GM21381 (cell line): ENCODE results near the gene TTBK2.

ENCODE experiments used
- ATAC-seq: cut with Tn5 transposase; IDR thresholded peaks from one replicate; pipeline ENCODE4 v1.9.1; 2021; ENCODE audit warnings: mild to moderate bottlenecking, moderate library complexity; ENCODE audit not compliant: unreplicated experiment

The TTBK2 gene

DNA sequence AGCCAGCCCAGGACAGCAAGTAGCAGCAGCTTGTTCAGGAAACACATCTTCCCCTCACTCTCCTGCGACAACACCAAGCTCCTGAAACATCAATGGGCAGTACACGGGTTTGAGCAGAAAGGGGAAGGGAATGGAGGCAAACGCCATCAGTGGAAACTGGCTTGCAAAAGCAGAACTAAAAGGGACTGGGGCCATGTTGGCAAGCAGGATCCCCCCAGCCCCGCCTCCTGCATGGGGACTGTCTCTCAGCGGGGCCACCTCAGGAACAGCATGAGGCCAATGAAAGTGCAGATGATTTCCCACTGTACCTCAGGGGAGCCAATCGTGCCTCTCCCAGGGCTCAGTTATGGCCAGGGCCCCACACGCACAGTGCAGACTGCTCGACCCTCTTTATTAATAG is 190.4 kb downstream of the TTBK2 start:
- no peak for ATAC-seq

DNA sequence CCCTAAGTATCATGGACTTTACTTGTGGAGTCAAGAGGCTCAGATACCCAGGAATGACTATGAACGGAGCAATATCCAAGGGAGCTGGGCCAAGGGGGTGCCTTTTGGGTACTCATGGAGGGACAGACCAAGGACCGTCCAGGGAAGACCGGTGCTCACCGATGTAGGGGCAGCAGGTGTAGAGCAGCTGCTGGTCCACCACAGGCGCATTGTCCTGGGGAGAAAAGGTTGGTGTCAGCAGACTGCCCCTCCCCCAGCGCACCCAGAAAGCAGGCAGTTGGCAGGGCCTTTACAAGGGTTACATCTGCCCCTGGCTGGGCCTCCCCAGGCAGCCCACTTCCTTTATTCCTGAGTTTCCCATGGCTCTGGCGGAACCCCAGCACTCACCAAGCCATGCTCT is 191.2 kb downstream of the TTBK2 start:
- no peak for ATAC-seq

DNA sequence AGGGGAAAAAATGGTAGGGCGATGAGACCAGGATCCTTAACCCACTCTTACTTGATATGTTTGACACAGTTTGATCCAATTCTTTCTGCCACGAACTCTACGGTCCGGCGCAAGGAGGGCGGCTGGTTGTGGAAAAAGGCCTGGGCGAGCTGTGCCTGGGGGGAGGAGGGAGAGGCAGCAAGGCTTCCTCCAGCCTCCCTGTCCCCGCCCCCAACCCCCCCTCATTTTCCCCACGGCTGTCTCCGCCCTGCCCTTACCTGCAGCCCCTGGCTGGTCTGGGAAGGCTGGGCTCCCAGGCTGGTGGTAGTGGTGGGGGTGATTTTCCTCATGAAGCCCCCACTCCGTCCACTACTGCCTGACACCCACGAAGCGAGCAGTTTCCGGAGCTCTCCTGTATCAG is 191.6 kb downstream of the TTBK2 start:
- ATAC-seq, result no peak

DNA sequence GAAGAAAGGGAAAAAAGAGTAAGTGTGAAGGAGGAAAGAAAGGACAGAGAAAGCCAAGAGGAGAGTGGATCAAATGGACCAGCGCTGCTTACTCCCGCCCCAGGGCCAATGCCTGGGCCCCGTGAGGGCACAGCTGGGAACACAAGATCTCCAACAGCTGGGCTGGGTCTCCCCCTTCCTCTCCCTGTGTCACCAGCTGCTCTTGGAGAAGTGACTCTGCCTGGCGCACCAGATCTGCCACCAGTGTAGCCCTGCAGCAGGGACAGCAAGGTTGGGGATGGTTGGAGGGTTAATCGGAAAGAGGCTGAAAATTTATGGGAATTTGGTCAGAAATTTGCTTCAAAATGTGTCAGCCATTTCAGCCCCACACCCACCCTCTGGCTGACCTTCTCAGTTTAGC is 192.0 kb downstream of the TTBK2 start:
- no peak for ATAC-seq

DNA sequence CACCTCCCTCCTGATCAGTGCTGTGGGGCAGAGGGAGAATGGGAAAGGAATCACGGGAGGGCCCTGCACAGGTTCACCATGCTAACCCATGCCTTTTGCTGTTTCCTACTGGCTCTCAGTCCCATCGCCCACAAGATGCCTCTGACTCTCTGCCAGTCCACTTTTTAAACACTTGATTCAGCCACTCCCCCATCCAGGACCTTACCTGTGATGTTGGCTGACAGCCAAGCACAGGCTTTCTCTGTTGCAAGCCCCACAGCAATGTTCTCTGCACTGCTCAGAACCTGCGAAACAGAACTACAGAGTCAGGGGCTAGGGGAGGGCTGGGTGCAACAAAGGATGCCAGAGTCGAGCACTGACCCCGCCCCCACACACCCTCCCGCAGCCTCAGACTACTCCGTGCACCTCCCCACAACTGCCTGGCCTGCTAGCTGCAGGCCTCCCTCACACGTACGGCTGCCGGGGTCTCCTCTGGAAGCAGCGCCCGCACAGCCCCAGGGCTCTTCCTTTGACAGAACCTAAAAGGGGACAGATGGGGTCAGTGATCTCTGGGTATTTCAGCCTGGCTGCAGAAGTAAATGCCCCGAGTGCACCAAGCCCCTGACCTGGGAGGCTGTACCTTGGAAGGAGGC is 192.7 kb downstream of the TTBK2 start:
- no peak for ATAC-seq

DNA sequence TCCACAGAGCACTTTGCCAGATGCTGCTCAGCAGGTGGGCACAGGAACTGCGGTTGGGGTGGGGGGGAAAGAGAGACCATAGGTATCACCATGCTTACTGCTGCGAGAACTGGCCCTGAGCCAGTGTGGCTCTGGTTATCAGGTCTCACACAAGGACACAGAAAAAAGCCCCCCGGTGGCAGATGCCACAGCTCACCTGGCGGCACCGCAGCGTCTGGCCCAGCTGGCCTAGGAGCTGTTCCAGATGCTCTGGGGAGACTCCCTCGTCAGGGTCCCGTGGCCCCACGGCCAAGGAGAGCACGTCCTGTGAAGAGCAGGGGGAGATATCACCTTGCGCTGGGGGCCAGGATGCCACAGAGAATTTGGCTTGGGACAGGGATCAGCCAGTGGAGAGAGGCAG is 194.5 kb downstream of the TTBK2 start:
- ATAC-seq, result no peak

DNA sequence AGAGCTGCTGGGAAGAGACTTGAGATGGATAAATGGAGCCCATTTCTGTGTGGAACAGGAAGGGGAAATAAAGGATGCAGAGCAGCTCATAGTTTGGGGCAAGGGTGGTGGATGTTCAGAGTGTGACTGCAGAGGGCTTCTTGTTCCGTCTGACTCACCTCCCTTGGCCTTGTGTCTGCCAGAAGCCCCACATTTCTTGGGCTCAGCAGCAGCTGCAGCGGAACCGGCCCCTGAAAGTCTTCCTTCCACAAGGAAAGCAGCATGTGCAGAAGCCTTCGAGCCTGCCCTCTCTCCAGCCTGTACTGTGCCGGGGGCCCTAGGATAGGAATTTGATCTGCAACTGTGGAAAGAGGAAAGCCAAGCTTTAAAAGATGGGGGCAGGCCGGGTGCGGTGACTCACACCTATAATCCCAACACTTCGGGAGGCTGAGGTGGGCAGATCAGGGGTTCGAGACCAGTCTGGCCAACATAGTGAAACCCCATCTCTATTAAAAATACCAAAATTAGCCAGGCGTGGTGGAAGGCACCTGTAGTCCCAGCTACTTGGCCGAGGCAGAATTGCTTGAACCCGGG is 195.2 kb downstream of the TTBK2 start:
- ATAC-seq, result no peak

DNA sequence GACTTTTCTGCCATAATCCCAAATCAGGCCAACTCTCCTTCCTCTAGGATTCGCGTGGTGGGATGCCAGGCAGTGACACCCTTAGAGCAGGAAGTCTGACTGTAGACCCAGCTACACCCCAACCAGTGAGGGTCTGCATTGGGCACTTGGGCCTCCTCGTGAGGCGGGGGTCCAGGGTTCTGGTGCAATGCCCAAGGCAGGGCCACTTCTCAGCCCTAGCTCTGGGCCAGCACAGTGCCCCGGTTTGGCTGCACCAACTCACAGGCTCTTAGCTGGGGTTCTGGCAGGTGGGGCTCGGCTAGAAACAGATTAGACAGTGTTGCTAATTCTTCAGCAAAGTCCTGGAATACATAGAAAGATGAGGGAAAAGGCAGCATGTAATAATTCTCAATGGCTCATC is 196.3 kb downstream of the TTBK2 start:
- no peak for ATAC-seq

DNA sequence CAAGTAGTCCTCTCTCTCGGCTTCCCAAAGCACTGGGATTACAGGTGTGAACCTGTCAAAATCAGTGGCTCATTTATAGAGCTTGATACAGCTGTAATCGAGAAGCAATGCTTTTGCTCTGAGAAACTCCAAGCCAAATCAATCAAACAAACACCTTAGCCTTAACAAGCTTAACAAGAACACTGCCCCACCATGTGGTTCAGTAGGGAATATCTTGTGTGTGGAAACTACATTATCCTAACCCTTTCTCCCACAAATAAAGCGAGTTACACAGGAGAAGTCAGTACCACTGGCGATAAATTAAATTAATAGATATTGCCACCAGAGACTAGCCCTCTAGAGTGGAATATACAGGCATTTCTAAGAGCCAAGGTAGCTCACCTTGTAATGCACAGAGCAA is 197.5 kb downstream of the TTBK2 start:
- no peak for ATAC-seq

DNA sequence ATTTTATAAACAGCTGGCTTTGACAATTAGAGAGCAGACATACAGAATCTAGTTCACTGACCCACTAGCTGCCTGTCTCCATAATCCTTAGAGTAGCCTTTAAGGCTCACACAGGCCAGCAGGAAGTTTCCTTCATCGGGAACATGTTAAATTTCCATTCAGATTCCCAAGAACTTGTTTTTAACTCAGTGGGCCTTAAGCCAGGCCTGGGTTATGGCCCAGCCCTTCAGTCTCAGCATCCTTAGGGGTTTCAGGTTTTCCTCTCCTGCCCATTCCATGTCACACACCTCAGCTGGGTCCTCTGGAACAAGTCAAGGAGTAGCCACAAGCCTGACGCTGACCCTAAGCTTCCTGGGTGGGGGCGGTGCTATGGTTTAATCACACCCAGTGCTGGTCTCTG is 198.7 kb downstream of the TTBK2 start:
- no peak for ATAC-seq

DNA sequence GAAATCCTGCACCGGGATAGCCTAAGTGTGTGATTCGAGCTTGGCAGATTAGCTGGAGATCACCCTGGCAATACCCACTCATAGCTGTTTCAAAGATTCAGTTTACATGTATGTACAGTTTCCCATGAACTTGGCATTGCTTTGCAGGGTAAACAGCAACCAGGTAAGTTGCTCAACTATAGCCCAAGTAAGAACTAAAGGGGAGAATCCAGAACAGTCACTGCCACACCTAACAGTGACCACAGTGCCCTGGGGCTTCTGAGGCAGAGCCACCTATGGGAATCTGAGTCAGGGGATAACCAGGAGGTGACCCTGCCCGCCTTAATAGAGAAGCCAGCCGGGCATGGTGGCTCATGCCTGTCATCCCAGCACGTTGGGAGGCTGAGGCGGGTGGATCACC is 199.6 kb downstream of the TTBK2 start:
- no peak for ATAC-seq

DNA sequence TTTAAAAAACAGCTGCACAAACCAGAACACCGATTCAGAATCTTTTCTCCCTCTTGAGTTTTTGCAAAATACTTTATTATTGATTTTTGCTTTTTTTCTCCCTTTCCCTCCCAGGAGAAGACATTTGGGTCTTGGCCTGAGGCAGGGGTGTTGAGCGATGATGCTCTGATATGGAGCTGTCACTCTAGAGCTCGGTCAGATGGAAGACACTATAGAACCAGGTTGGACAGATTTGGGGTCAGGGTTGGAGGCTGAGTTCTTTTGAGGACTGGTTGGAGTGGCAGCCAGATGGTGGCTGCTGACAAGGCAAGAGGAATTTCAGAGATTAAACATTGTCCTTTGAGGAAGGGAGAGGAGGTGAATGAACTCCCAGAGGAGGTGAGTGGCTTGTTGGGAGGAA is 200.5 kb downstream of the TTBK2 start:
- no peak for ATAC-seq

DNA sequence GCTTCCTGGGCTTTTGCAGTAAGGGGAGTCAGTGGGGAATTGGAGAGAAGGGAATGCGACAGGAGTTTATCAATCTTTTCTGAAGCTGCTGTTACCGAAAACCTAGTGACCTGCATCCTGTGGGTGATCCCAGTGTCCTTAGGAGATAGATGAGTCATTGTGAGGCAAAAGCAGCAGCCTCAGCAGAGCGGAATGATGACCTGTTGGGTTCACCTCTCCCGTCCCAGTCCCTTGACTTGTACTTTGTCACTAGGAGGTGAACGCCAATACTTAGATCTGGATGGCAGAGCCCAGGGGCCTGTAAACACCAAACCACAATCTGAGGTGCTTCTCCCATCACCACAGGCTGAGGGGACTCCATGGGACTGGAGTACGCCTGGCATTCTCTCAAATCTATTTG is 201.5 kb downstream of the TTBK2 start:
- ATAC-seq, result no peak

DNA sequence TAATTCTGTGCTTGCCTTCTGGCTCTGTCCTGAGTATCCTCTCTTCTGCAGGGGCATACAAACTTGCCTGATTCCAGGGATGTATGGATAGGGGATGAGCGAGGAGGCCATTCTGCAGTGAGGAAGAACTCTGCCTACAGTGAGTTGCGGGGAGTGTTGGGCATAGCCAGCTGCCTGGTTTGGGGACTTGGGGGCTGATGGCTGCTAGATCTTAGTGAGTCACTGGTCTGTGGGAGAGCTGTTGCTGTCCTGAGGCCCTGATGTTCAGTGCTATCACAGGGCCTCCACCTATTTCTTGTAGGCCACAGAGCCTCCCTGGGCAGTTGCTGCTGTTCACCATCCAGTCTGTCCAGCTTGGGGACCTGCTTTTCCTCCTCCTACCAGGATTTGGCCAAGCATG is 204.0 kb downstream of the TTBK2 start:
- ATAC-seq, result no peak

DNA sequence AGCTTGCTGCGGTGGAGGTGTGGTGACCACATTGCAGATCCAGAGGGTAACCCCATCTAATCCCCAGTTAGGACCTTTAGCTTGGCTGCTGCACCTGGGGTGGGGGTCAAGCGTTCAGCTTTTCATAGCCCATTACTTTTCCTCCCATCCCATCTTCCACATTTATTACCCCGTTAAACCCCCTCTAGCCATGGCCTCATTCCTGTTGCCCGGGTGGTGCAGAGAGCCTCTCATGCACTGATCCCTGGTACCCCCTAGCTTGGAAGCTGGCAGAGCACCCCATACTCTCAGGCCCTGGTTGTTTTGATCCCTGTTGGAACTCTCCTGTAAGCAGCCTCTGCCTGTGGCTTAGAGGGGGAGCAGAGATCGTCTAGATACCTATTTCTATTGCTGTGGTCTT is 204.5 kb downstream of the TTBK2 start:
- ATAC-seq, result no peak

DNA sequence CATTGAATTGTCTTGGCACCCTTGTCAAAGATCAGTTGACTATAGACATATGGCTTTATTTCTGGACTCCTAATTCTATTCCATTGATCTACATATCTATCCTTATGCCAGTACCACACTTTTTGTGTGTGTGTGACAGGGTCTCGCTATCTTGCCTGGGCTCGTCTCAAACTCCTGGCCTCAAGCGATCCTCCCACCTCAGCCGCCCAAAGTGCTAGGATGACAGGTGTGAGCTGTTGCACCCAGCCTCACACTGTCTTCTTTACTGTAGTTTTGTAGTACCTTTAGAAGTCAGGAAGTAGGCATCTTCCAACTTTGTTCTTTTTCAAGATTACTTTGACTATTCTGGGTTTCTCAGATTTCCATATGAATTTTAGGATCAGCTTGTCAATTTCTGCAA is 208.0 kb downstream of the TTBK2 start:
- no peak for ATAC-seq

DNA sequence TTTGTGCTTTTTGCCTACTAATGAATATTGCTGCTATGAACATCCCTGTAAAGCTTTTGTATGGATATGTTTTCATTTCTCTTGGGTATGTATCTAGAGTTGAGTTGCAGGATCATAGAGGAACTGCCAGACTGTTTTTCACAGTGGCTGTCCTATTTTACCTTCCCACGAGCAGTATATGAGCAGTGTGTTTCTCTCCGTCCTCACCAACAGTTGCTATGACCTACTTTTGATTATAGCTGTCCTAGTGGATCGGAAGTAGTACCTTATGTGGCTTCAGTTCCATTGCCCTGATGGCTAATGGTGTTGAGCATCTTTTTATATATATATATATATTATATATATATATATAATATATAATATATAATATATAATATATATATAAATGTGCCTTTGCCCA is 208.8 kb downstream of the TTBK2 start:
- ATAC-seq, result no peak

DNA sequence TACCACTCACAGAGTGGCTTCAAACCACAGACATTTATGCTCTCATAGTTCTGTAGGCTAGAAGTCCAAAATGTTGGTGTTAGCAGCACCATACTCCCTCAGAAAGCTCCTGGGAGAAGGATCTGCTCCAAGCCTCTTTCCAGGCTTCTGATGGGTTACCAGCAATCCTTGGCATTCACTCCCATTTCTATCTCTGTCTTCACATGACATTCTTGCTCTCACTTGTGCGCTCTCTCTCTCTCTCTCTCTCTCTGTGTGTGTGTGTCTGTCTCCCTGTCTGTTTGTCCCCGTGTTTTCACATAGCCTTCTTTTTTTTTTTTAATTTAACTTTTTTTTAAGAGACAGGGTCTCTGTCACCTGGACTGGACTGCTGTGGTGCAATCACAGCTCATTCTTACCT is 209.9 kb downstream of the TTBK2 start:
- no peak for ATAC-seq

DNA sequence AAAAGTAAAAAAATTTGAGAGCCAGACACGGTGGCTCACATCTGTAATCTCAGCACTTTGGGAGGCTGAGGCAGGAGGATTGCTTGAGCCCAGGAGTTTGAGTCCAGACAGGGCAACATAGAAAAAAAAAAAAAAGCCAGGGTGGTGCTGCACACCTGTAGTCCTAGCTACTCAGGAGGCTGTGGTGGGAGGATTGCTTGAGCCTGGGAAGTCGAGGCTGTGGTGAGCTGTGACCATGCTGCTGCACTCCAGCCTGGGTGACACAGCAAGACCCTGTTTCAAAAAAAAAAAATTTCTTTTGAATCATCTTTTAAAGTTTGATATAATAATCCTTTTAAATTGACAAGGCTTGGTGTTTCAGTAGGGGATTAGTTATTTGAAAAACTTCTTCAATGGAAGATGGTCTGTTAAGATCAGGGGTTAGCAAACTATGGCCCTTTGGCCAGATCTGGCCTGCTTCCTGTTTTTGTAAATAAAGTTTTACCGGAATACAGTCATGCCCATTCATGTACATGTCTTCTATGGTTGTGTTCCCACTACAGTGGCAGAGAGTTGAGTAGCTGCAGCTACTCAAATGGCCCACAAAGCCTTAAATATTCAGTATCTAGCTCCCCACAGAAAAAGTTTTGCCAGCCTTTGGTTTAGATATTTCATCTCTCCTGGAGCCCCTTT is 212.6 kb downstream of the TTBK2 start:
- ATAC-seq, result no peak

DNA sequence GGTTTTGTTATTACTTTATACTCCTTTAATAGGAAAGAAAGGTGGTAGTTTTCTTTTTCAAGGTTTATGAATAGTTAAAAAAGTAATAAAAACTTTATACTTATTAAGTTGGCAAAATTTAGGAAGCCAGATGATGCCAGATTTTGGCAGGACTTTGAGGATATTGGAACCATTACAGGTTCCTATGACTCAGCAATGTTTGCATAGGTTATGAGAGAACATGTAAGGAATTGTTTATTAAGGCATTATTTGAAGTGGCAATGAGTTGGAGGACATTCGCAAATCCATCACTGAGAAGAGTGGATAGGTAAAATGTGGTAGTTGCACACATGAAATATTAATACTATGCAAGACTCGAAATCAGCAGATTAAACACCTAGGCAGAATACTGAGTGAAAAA is 213.5 kb downstream of the TTBK2 start:
- ATAC-seq, result no peak

DNA sequence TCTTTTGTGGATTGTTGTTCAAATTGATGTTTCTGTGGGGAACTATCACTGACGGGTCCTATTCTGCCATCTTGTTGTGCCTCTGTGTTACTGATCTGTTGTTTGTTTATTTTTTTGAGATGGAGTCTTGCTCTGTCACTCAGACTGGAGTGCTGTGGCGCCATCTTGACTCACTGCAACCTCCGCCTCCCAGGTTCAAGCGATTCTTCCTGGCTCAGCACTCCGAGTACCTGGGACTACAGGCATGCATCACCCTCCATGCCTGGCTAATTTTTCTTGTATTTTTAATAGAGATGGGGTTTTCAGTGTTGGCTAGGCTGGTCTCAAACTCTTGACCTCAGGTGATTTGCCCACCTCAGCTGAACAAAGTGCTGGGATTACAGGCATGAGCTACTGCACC is 215.2 kb downstream of the TTBK2 start:
- ATAC-seq, result no peak

DNA sequence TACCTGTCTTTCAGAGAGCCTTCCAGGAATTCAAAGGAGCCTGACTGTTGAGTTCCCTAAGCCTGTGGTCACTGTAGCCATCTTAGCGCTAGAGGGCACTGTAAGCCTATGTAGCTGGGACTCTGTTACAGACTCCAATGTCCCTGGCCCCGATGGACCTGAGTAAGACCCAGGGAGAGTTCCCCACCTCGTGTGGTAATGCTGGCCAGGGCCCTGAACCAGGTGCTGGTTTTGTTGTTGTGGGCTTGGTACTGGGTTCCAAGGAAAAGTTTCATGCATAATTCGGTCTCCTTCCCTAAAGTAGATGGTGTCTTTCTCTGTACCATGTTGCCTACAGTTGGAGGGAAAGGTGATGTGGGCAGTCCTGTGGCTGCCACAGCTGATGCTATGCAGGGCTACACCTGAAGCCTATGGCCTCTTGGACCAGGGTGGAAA is 216.1 kb downstream of the TTBK2 start:
- no peak for ATAC-seq

DNA sequence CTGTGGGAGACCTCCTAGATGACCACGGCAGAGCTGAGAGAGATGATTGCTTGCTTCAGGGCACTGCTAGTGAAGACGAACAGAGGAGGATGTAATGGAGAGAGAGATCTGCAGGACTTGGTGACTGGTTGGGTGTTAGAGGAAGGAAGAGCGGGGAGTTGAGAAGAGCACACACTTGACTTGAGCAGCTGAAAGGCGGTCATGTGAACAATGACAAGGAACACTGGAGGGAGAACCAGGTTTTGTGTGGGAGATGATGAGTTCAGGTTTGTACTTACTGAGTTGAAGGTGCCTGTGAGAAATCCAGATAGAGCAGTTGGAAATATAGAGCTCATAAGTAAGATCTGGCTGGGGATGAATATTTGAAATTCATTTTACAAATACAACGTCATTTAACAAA is 224.0 kb downstream of the TTBK2 start:
- no peak for ATAC-seq
